Keratinocyte (primary cell): ENCODE measurements around the gene KLHL29. TPM values are rescaled to one million over a fixed set of nuclear protein-coding genes. Genes with fewer than 3 reads are reported as not detected.

Experiments
- DNase-seq: peaks from one replicate; pipeline ENCODE4 v3.0.0-alpha.2; 2011; ENCODE audit warnings: low read depth, missing footprints, low spot score
- FAIRE-seq: peaks from 2 replicates; lab custom pipeline; 2011; peaks lifted over from hg19 to GRCh38; lab: Jason Lieb, UNC
- H2AFZ ChIP-seq: 2 replicates; pipeline ENCODE4 v1.6.0; 2012; ENCODE audit warnings: low read length, control low read depth, inconsistent platforms; ENCODE audit not compliant: control insufficient read depth
- H3K27ac ChIP-seq: 2 replicates; pipeline ENCODE4 v1.5.1; 2011; ENCODE audit warnings: low read length; ENCODE audit not compliant: control insufficient read depth, insufficient read depth
- H3K27me3 ChIP-seq: 3 replicates; pipeline ENCODE4 v1.6.0; 2011; ENCODE audit warnings: low read length; ENCODE audit not compliant: control insufficient read depth, insufficient read depth; ENCODE audit errors: extremely low read depth
- H3K36me3 ChIP-seq, 2 experiments: 2 replicates in 1 of 2; 3 replicates in 1 of 2; pipeline ENCODE4 v1.5.1; 2011; ENCODE audit warnings: low read length in 2 of 2, mild to moderate bottlenecking in 1 of 2; ENCODE audit not compliant: control insufficient read depth in 2 of 2, insufficient read depth in 2 of 2; ENCODE audit errors: extremely low read depth in 1 of 2
- H3K4me1 ChIP-seq: 3 replicates; pipeline ENCODE4 v1.5.1; 2011; ENCODE audit warnings: low read length; ENCODE audit not compliant: control insufficient read depth, insufficient read depth; ENCODE audit errors: extremely low read depth
- H3K4me2 ChIP-seq: 3 replicates; pipeline ENCODE4 v1.6.0; 2011; ENCODE audit warnings: low read depth, low read length; ENCODE audit not compliant: control insufficient read depth, insufficient read depth; ENCODE audit errors: extremely low read depth
- H3K4me3 ChIP-seq, 3 experiments: fragments of 200-600 bp in 1 of 3; sonication (generic) in 1 of 3; 2 replicates in 2 of 3; 3 replicates in 1 of 3; pipeline ENCODE4 v1.5.1; 2011 to 2016; ENCODE audit warnings: low read length in 3 of 3, mild to moderate bottlenecking in 3 of 3, control low read depth in 2 of 3, inconsistent platforms in 1 of 3, low read depth in 1 of 3, mixed read lengths in 1 of 3, mixed run types in 1 of 3, moderate library complexity in 1 of 3; ENCODE audit not compliant: control insufficient read depth in 2 of 3, insufficient read depth in 2 of 3; ENCODE audit errors: extremely low read depth in 1 of 3
- H3K79me2 ChIP-seq: 2 replicates; pipeline ENCODE4 v1.6.0; 2012; ENCODE audit warnings: low read length; ENCODE audit not compliant: control insufficient read depth, insufficient read depth
- H3K9ac ChIP-seq: 3 replicates; pipeline ENCODE4 v1.6.0; 2011; ENCODE audit warnings: low read length; ENCODE audit not compliant: control insufficient read depth, insufficient read depth; ENCODE audit errors: extremely low read depth
- H3K9me1 ChIP-seq: 3 replicates; pipeline ENCODE4 v1.6.0; 2011; ENCODE audit warnings: low read length; ENCODE audit not compliant: control insufficient read depth, insufficient read depth; ENCODE audit errors: extremely low read depth
- H3K9me3 ChIP-seq: 2 replicates; pipeline ENCODE4 v1.5.1; 2012; ENCODE audit warnings: low read depth, low read length; ENCODE audit not compliant: control insufficient read depth
- H4K20me1 ChIP-seq: 3 replicates; pipeline ENCODE4 v1.6.0; 2011; ENCODE audit warnings: low read length; ENCODE audit not compliant: control insufficient read depth, insufficient read depth; ENCODE audit errors: extremely low read depth
- EZH2 ChIP-seq: IDR thresholded peaks from one replicate; pipeline ENCODE4 v1.6.1; 2012; ENCODE audit warnings: inconsistent platforms, mild to moderate bottlenecking, low read length, moderate library complexity
- dilution Hi-C: fragments of 300-500 bp; cut with MboI; formaldehyde crosslinking; loops from one replicate; pipeline ENCODE4 v1.7.0; 2020; ENCODE audit warnings: low sequenced_read_pairs; ENCODE audit not compliant: extremely low pct_ligation_motif_present
- polyA plus RNA-seq, 5 experiments: library from polyadenylated mRNA; depleted of rRNA in 3 of 5; stranded (reverse) in 3 of 5; stranded (forward) in 1 of 5; unstranded in 1 of 5; fragments of >200 nt; gene quantifications; 1 replicate in 1 of 5; 2 replicates in 3 of 5; 3 replicates in 1 of 5; pipeline versions ENCODE4 v1.2.1 to v1.2.3, GENCODE V29; 2011 to 2012; ENCODE audit warnings: missing spikeins in 2 of 5, low read depth in 1 of 5, low replicate concordance in 1 of 5
- TF ChIP-seq, protein P1 (sequence below), 3 experiments: IDR thresholded peaks in 1 of 3; conservative IDR thresholded peaks in 1 of 3; optimal IDR thresholded peaks in 1 of 3; 2 replicates in 2 of 3; 3 replicates in 1 of 3; pipeline versions ENCODE3 to v1.5.1; 2011; ENCODE audit warnings: low read length in 3 of 3, mild to moderate bottlenecking in 3 of 3, moderate library complexity in 2 of 3, control low read depth in 1 of 3, inconsistent platforms in 1 of 3; ENCODE audit not compliant: insufficient read depth in 2 of 3; ENCODE audit errors: extremely low read depth in 1 of 3

The KLHL29 gene
- polyA plus RNA-seq, 1 donor (not counting 4 experiments of a cell fraction or from before 2014, with no cell fraction given): 4.7 TPM

DNA sequence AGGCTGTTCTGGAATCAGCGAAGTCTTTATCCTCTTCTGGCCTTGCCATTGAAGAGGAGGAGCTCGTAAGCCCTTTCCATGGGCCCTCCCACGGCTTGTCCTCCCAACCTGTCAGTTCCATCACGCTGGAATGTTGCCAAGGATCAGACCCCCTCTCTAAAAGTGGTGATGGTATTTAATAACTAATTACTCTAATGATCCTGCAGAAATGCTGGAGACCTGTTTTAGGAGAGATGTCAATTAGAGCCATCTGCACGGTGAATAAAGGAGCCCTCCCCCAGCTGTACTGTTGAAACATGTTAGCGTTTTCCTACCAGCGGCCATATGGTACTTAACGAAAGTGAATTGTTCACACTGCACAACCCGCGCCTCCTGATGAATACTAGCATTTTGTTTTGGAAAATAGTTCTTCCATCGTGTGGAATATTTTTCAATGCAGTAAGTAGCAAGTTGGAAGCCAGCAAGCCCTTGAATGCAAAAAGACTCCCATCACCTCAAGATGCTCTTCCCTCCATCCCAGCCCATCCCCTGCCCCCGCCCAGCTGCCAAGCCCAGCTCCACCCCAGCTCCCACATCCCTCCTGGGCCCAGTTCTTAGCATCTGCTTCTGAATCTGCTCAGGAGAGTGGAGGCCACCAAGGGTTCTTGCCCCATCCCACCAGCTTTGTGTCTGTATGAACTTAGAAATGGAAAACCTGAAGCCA, 145.4 kb downstream of the KLHL29 start:
- dilution Hi-C loops: no loop called here
- H4K20me1 ChIP-seq: peaks cover 4% of the 10 kb centered on the region
- H3K4me2 ChIP-seq: no peak overlapping the region
- no peak for DNase-seq
- H3K4me3 ChIP-seq: no peak overlapping the region
- no peak overlapping the region for H3K27ac ChIP-seq
- no peaks in the 10 kb centered on the region for H3K79me2 ChIP-seq
- no peaks in the 10 kb centered on the region for H3K27me3 ChIP-seq
- no peaks in the 10 kb centered on the region for H3K9me1 ChIP-seq
- H3K9ac ChIP-seq: no peak overlapping the region
- no peaks in the 10 kb centered on the region for H3K9me3 ChIP-seq
- H3K4me1 ChIP-seq: peaks cover 19% of the 10 kb centered on the region
- no peaks in the 10 kb centered on the region for H3K36me3 ChIP-seq
- no peak overlapping the region for H2AFZ ChIP-seq
- TF ChIP-seq, protein P1, sequence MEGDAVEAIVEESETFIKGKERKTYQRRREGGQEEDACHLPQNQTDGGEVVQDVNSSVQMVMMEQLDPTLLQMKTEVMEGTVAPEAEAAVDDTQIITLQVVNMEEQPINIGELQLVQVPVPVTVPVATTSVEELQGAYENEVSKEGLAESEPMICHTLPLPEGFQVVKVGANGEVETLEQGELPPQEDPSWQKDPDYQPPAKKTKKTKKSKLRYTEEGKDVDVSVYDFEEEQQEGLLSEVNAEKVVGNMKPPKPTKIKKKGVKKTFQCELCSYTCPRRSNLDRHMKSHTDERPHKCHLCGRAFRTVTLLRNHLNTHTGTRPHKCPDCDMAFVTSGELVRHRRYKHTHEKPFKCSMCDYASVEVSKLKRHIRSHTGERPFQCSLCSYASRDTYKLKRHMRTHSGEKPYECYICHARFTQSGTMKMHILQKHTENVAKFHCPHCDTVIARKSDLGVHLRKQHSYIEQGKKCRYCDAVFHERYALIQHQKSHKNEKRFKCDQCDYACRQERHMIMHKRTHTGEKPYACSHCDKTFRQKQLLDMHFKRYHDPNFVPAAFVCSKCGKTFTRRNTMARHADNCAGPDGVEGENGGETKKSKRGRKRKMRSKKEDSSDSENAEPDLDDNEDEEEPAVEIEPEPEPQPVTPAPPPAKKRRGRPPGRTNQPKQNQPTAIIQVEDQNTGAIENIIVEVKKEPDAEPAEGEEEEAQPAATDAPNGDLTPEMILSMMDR (optimal IDR thresholded peaks at IDR 0.05 in 1 of 3, IDR thresholded peaks at IDR 0.05 in 1 of 3, conservative IDR thresholded peaks at IDR 0.05 in 1 of 3; ENCODE audit: extremely low read depth in 1 of 3, insufficient read depth in 2 of 3, low read length in 3 of 3): no peak
- TF ChIP-seq EZH2: no peak
- FAIRE-seq: no peak

DNA sequence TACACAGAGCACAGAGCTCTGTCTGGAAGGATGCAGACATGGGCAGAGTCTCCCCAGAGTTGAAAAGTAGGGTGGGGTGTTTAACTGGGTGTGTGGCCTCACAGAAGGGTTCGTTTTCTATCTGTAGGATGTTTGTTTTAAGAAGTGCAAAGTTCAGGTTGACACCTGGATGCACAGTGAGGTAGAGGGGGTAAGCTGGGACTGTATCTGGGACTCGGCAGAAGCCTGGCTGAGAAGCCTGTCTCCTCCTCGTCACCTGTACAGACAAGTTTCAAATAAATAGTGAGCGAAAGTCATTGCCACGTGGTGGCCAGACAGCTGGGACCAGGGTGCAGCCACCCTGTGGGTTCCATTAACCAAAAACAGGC, 145.9 kb downstream of the KLHL29 start:
- no peaks in the 10 kb centered on the region for H3K9me1 ChIP-seq
- no peak overlapping the region for H3K9ac ChIP-seq
- H2AFZ ChIP-seq: no peak overlapping the region
- no peak for FAIRE-seq
- dilution Hi-C loops: no loop called here
- no peak overlapping the region for H3K4me3 ChIP-seq
- H3K27ac ChIP-seq: no peak overlapping the region
- no peak overlapping the region for H3K4me2 ChIP-seq
- no peaks in the 10 kb centered on the region for H3K9me3 ChIP-seq
- H4K20me1 ChIP-seq: peaks cover 4% of the 10 kb centered on the region
- DNase-seq: no peak
- H3K27me3 ChIP-seq: no peaks in the 10 kb centered on the region
- no peaks in the 10 kb centered on the region for H3K36me3 ChIP-seq
- TF ChIP-seq, protein P1 (optimal IDR thresholded peaks at IDR 0.05 in 1 of 3, IDR thresholded peaks at IDR 0.05 in 1 of 3, conservative IDR thresholded peaks at IDR 0.05 in 1 of 3; ENCODE audit: extremely low read depth in 1 of 3, insufficient read depth in 2 of 3, low read length in 3 of 3): no peak
- no peak for TF ChIP-seq EZH2
- no peaks in the 10 kb centered on the region for H3K79me2 ChIP-seq
- peaks cover 24% of the 10 kb centered on the region for H3K4me1 ChIP-seq
